ENCODE measurements around the gene PRX.
"Not testable (repeated sequence)": the region's sequence is repeated elsewhere in the genome, so short reads cannot be mapped to it uniquely, and the experiment has no call there.

PRX gene, protein sequence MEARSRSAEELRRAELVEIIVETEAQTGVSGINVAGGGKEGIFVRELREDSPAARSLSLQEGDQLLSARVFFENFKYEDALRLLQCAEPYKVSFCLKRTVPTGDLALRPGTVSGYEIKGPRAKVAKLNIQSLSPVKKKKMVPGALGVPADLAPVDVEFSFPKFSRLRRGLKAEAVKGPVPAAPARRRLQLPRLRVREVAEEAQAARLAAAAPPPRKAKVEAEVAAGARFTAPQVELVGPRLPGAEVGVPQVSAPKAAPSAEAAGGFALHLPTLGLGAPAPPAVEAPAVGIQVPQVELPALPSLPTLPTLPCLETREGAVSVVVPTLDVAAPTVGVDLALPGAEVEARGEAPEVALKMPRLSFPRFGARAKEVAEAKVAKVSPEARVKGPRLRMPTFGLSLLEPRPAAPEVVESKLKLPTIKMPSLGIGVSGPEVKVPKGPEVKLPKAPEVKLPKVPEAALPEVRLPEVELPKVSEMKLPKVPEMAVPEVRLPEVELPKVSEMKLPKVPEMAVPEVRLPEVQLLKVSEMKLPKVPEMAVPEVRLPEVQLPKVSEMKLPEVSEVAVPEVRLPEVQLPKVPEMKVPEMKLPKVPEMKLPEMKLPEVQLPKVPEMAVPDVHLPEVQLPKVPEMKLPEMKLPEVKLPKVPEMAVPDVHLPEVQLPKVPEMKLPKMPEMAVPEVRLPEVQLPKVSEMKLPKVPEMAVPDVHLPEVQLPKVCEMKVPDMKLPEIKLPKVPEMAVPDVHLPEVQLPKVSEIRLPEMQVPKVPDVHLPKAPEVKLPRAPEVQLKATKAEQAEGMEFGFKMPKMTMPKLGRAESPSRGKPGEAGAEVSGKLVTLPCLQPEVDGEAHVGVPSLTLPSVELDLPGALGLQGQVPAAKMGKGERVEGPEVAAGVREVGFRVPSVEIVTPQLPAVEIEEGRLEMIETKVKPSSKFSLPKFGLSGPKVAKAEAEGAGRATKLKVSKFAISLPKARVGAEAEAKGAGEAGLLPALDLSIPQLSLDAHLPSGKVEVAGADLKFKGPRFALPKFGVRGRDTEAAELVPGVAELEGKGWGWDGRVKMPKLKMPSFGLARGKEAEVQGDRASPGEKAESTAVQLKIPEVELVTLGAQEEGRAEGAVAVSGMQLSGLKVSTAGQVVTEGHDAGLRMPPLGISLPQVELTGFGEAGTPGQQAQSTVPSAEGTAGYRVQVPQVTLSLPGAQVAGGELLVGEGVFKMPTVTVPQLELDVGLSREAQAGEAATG (N-terminal part only)
- 3.4 to 5.3 reads per million in 2 donors for total RNA-seq

DNA sequence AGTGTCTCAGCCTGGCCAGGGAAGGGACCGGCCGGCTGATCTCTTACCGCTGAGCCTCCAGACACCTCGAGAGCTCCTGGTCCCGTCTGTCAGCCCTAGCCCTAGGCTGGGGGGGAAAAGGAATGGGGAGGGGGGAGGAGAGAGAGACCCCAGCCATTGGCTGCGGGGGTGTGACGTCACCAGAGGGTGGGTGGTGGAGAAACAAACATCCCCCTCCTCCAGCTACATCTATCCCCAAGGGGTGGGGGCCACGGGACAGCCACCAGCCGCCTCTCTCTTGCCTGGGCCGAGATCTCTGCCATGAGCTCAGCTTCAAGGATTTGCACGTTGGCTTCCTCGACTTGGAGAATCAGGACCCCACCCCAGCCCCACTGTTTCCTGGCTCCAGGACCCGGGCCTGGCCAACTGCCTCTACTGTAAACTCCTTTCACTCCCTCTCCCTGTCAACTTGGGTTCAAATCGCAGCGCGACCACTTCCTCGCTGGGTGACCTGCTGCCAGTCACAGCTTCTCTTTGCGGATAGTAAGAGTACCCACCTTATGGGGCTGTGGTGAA is at the start of gene PRX:
Gene PRX (minus strand): TSS at position 88 of the 555 bp plus-strand sequence. CDS start 5,446 bp downstream, outside the sequence.
- no peak for DNase-seq

DNA sequence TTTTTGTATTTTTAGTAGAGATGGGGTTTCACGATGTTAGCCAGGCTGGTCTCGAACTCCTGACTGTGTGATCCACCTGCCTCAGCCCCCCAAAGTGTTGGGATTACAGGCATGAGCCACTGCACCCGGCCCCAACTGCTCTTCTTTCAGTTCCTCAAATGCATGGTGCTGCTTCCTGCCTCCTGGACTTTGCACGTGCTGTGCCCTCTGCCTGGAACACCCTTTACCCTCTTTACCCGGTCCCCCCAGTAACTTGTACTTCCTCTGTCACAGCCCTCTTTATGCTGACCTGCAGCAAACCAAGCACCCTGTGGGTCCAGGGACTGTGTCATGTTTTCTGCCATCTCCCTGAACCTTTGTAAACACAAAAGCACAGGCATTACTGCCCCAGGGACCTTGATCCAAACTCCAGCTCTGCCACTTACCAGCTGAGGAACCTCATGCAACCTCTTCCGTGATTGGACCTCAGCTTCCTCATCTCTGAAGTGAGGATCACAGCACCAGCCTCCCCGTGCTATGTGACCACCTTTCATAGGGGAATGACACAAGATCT is 48.6 kb upstream of the PRX start:
- no peak for DNase-seq

DNA sequence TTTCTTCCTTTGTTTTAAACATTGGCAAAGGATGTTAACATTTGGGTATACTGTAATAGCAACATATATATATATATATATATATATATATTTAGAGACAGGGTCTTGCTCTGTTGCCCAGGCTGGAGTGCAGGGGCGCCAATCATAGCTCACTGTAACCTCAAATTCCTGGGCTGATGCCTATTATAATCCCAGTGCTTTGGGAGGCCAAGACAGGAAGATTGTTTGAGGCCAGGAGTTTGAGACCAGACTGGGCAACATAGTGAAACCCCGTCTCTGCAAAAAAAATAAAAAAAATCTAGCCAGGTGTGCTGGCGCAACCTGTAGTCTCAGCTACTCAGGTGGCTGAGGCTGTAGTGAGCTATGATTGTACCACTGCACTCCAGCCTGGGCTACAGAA is 47.0 kb upstream of the PRX start:
- DNase-seq: no peak

DNA sequence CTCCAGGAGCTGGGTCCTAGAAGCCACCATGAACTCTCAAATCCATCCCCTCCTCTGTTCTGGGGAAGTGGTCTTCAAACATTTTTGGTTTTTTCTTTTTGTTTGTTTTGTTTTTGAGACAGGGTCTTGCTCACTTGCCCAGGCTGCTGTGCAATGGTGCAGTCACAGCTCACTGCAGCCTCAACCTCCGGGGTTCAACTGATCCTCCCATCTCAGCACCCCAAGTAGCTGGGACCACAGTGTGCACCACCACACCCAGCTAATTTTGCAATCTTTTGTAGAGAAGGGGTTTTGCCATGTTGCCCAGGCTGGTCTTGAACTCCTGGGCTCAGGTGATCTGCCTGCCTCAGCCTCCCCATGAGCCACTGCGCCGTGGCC is 45.4 kb upstream of the PRX start:
- DNase-seq: no peak

DNA sequence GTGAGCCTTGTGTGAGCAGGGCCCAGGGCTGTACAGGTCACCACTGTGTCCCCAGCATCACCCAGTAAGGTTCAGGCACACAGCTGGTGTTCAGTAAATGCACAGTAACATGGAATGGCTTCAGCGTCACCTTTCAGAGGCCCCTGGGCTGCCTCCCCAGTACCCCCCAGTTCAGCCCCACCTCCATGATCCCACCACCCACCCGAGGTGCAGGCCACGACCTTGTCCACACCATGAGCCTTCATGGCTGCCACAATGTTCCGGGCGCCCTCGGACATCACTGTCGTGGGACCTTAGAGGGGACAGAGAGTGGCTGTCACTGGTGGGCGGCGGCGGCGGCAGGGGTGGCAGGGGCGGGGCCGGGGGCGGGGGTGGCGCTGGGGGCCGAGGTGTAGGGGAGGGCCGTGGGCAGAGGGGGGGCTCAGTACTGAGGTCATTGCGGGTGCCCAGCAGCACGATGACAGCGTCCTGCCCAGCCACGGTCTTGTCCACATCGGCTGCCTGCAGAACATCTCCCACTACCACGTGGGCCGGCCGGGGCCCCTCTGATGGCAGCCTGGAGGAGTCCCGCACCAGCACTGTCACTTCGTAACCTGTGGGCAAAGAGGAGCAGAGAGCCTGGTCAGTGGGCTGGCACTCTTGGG is 44.9 kb upstream of the PRX start:
- DNase-seq: no peak

DNA sequence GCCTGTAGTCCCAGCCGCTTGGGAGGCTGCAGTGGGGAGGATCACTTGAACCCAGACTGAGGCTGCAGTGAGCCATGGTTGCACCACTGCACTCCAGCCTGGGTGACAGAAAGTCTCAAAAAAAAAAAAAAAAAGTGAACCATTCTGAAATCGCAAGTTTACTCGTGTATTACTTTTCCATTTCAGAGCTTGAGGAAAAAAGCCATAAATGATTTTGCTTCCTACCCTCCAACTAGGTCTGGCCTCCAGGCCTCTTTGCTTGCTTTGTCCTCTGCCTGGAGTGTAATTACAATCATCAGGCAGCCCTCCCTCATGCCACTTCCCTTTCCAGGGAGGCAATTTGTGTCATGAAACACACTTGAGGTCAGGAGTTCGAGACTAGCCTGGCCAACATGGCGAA is 43.9 kb upstream of the PRX start:
- no peak for DNase-seq

DNA sequence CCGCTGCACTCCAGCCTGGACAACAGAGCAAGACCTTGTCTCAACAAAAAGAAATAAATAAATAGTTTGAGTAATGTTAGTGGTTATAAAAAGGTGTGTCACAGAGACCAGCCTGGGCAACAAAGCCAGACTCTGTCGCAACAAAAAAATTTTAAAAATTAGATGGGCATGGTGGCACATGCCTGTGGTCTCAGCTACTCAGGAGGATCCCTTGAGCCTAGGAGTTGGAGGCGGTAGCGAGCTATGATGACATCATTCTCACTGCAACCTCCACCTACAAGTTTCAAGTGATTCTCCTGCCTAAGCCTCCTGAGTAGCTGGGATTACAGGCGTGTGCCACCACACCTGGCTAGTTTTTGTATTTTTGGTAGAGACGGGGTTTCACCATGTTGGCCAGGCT is 40.8 kb upstream of the PRX start:
- DNase-seq: not testable (repeated sequence)

DNA sequence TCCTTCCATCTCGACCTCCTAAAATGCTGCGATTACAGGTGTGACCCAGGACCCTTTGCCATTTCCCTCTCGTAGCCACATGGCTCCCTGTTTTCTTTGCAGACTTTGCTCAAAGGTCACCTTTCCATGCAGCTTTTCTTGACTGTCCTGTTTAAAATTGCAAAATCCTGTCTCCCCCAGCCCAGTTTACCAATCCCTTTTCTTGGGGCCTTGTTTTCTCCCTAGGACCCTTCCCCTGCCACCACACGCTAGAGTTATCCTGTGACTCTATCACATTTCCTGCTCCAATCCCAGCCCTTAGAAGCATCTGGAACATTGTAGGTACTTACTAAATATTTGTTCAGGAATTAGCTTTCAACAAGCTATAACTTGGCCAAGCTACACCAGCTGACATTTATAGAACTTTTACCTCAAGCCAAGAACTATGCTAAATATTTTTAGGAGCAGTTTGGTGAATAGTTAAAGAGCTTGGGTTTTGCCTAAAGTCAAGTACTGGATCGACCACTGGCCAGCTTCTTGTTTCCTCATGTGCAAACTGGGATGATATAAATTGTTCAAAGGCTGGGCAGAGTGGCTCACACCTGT is 40.1 kb upstream of the PRX start:
- DNase-seq: no peak

DNA sequence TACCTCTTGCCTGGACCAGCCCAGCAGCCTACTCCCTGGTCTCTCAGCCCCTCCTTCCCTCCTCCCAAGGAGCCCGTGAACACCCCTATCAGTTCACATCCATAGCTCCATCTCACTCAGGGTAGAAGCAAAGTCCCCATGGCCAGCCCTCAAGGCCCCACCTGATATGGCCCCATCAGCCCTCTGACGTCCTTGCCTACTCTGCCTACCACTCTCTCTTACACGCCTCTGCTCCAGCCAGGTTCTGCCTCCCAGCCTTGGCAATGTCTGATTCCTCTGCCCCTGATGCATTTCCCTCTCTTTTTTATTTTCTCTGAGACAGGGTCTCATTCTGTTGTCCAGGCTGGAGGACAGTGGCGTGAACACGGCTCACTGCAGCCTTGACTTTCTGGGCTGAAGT is 38.8 kb upstream of the PRX start:
- DNase-seq: no peak

DNA sequence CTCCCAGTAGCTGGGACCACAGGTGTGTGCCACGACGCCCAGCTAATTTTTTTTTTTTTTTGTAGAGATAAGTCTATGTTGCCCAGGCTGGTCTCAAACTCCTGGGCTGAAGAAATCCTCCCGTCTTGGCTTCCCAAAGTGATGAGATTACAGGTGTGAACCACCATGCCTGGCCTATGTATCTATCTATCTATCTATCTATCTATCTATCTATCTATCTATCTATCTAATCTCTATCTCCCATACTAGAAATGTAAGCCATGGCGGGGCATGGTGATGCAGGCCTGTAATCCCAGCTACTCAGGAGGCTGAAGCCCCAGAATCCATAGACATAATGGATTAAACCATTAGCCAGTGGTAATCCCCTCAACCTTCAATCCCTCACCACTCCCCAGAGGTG is 37.5 kb upstream of the PRX start:
- no peak for DNase-seq

DNA sequence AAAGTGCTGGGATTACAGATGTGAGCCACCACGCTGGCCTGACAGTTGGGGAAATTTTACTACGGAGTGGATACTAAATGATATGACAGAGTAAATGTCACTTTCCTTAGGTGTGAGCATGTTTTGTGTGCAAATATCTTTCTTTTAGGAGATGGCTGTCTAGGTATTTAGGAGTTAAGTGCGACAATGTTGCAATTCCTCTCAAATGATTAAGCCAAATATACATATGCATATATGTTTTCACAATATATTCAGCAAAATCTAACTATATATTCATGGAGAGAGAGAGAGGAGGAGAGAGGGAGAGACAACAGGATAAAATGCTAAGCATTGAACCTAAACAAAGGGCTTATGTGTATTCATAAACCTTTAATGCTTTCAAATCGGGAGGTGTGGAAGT is 36.3 kb upstream of the PRX start:
- DNase-seq: no peak

DNA sequence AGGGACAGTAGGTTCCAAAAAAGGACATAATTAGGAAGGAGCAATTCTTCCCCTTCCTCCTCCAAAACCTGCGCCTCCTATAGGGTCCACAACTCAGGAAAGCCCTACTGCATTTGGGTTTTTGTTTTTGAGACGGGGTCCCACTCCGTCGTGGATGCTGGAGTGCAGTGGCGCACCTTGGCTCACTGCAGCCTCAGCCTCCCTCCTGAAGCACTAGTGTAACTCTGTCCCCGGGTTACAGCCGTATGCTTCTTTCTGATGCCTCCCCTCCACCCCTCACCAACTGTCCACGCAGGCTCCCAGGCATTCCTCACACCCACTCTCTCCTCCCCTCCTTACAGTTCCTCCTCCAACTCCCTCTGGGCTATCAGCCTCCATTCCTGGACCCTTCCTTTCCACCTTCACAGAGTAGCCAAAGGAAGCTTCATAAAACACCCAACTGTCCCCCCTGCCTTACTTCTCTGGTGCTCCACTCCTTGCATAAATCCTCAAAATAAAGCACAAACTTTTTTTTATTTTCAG is 33.1 kb upstream of the PRX start:
- no peak for DNase-seq

DNA sequence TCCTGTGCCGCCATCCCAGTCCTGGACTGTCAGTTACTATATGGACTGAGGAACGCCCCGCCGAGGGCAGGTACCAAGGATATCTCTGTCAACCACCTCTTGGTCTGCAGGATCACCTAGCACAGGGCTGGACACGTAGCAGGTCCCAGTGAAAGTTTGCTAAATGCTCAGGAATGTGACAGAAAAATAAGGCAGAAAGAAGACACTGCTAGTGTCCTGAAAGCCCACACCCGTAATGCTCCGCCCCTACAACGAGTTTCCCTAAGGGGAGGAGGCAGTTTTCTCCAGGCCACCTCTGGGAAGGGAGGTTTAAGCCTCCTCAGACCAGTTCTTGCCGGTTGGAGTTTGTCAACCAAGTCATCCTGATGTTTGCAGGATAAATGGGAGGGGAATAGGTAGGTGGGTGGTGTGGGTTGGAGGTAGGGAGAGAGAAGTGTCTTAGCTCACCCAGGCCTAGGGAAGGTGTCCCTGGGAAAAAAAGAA is 32.6 kb upstream of the PRX start:
- DNase-seq: no peak

DNA sequence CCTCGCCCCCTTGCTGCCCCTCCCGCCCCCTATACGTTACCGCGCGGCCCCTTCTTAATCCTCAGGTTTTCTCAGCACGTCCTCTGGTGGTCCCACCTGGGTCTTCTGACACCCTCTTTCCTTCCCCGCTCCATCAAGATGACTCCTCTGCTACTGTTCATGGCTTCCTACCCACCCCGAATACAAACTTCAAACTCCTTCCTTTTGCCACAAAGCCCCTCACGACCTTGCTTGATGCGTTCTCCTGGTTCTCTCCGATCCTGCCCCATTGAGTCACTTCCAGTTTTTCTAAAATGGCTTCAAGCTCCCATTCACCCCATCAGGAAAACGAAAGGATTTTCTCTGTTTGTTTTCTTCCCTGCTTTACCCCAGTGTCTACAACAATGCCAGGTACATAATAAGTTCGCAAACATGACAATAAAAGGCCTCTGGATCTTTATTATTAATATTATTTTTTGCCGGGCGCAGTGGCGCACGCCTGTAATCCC is 31.7 kb upstream of the PRX start:
- no peak for DNase-seq

DNA sequence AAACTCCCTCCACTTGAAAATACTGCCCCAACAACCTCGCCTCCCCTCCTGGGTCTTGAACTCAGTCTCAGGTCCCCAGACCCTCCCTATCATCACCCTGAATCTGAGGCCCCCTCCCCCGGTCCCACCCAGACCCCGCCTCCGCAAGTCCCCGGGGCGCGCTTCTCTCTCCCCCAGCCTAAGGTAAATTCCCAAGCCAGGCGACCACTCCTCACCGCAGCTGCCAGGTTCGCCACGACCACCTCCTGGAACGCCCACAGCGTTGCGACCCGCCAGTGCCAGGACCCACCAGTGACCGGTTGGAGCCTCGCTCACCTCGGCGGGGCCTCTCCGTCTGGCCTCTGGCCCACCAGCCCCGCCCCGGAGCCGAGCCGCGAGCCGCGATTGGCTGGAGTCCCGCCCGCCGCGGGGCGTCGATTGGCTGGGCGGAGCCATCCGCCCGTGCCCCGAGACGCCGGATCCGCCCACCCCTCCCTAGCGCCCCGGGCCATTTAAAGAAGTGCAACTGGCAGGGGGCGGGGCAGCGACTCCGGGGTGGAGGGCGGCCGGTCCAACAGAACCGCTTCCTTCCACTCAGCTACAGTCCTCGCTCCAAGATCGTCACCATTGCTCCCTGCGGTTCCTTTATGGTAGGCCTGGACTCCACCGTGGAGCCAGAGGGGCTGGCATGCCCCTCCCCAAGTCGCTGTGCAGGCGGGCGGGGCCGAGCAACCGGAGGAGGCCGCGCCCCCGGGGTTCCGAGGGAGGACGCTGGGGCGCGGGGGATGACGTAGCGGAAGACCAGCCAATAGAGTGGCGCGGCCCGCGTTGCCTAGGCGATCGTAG is 31.0 kb upstream of the PRX start, which contains the start of gene SERTAD3:
Gene SERTAD3 (minus strand): TSS at position 336 of the 825 bp plus-strand sequence. CDS start 2,255 bp downstream, outside the sequence.
- DNase-seq: peak; percentile 94 to 96 (median 96)

DNA sequence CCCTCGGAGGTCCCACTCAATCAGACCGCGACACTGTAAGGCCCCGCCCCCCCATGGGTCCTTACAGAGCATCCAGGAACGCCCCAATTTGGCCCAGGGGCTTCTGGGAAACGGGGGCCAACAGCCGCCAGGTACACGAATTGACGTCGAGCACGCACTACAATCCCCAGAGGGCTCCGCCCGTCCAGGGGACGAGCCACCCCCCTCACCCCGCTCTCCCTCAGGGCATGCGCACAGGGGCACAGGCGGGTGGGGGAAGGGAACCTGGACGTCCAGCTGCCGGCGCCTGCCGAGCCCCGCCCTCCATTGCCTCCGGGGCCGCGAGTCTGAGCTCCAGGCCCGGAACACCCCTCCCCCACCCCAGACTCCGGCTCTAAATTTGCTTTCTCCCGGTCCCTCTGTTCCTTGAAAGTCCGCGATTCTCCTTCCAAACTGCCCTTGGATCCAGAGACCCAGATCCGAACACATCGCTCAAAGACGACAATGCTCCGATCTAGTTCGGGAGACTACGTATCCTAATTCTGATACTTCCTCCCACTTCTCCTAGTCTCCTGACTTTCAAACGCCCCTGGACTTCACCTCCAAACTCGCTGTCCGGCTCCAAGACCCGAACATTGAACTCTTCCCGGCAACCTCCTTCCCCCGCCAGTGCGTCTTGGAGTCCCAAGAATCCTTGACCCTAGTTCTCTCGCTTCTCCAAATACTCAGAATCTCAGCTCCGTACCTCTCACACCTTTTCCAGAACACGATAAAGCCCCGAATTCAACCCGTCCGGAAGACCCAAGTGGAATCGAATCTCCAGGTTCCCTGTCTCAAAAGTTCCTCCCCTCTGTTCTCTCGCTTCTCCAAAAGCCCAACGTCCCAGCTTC is 30.2 kb upstream of the PRX start:
- DNase-seq: peak; percentile 97 to 100 (median 99)

DNA sequence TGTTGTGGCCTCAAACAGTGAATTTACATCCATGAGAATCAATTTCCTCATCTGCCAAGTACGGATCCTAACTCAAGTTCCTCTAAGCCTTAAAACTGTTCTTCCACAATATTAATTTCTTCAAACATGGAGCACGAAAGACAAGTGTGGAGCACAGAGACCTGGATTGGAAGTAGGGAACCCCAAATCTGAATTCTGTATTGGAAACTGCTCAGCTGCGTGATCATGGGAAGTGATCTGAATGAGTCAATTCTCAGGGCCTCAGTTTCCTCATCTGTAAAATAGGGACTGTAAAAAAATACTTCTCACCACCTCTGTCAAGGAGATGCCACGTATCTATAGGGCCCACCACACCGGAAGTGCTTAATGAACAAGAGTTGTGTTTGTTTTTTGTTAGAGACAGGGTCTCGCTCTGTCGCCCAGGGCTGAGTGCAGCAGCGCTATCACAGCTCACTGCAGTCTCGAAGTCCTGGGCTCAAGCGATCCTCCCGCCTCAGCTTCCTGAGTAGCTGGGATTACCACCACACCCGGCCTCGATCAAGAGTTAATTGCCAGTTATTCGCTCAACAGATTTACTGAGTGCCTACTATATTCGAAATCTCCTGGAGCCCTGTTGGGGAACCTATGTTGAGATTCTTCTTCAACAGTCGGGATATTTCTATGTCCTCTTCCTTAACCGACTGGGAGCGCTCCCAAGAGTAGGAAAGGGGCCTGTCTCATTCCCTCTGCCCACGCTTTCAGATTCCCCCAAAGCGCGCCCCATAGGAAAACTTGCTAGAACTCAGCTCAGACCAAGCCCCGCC is 29.4 kb upstream of the PRX start:
- DNase-seq: peak in 1 of 5 experiments; percentile 33

DNA sequence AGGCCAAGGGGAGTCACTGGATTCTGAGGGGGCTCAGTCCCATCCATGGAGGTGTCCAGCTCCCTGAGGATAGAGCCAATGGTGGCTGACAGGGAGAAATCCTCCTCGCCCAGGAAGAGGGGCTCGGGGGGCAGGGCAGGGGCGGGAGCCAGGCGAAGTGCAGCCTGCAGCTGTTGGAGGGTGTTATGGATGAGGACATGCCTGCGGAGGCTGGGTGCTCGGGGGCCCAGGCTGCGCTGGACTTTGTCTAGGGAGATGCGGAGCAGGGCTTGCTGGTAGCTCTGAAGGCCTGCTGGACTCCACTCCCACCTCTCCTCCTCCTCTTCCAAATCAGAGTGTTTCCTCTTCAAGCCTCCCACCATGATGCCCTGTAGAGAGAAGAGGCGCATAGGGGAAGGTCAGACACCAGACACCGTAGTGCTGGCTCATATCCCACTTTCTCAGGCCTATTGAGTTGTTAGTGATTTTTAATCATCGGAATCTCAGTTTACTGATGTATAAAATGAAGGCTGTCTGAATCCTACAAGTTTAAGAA is 28.6 kb upstream of the PRX start:
- DNase-seq: no peak

All from T-helper 2 cell (primary cell).